Left kidney (tissue), 2 donors: ENCODE results near the gene KLF15. TPM values are rescaled to one million over a fixed set of nuclear protein-coding genes. Genes with fewer than 3 reads are reported as not detected.
A peak's percentile ranks its signal among the peaks of the same experiment; 100 is the strongest.
"Not testable (repeated sequence)": the region's sequence is repeated elsewhere in the genome, so short reads cannot be mapped to it uniquely, and the experiment has no call there.

Experiments
- DNase-seq: peaks from one replicate; pipeline ENCODE4 v3.0.0-alpha.2; 2013
- polyA plus RNA-seq: library from polyadenylated mRNA; unstranded; fragments of 120-200 nt; gene quantifications from one replicate; pipeline ENCODE4 v1.2.1, GENCODE V29; 2013; ENCODE audit not compliant: insufficient read length

KLF15 gene
- polyA plus RNA-seq, 1 donor, result 11.3 TPM

GRCh38 chr3:126348308-126348920 lies 8.8 kb downstream of the KLF15 start:
- DNase-seq, result no peak

DNA sequence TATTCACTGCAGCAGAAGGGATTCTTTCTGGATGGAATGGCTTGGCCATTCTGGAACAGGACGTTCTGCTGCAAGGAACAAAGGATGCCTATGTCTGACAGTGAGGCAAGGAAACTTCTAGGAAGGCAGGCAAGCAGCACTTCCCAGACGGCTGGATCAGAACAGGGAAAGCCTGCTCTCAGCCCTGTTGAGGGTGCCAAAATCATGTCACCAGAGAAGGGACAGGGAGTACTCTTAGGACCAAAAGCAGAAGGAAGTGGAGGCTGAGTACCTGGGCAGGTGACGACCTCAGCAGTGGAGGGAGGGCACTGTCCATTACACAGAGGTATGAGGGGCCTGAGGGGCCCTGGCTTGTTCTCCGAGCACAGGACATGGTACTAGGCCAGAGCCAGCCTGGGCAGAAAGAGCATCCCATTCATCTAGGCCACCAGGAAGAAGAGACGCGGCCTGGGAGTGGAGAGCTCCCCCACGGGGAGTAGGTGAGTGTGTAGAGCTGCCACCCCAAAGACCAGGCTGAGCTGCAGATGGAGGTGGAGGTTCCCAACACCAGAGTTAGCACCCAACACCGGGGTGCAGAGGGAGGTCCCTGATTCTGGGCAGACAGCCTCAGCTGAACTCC lies 9.6 kb downstream of the KLF15 start:
- DNase-seq, result no peak

DNA sequence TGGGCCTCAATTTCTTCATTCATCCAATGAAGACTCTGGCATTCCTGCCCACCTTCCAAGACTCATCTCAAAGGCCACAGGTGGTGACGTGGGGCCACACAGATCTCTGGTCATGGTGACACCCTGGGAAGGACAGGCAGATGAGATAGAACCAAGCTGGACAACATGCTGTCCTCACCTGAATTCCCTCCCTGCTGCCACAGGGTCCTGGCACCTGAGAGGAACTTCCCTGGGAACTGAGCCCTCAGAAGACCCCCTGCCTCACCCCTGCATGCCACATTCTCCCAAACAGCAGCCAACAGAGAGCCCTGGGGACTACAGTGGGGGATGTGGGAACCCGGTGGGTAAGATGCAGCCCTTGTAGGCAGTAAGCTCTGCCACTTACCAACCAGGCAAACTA lies 10.7 kb downstream of the KLF15 start:
- no peak for DNase-seq

DNA sequence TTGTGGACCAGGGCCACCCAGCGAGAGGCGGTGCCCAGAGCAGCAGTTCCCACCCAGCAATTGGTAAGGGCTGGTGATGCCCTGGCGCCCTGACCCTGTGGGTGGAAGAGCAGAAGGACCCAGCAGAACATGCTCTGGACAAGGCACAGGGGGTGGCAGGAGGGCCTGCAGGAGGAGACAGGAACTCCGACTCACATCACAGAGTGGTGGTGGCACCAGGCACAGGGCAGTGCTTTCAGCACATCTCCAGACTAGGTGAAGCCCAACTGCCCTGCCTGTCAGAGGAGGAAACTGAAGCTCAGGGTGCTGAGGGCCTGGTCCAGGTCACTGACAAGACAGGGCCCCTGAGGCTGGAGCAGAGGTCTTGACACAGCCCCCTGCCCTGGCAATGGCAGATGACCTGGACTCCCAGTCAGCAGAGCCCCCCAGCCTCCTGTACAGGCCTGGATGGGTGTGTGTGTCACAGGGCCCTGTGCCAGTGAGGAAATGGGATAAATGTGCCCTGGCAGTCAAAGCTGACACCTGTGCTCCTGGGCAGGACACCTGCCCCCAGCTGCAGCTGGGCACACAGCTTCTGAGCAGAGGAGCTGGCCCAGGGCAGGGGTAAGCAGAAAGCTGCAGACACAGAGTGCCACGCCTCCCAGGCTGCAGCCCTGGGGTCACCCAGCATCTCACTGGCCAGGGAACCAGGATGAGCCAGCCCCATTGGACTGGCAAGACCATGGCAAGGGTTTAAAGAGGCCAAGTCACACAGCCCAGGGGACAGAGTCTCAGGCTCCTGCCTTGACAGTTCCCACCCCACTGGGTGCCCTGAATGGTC lies 11.4 kb downstream of the KLF15 start:
- DNase-seq, result no peak

GRCh38 chr3:126345231-126345630 lies 12.0 kb downstream of the KLF15 start:
- no peak for DNase-seq

- DNase-seq, result no peak
These were observed 12.7 kb downstream of the KLF15 start for GRCh38 chr3:126344380-126345041.

DNA sequence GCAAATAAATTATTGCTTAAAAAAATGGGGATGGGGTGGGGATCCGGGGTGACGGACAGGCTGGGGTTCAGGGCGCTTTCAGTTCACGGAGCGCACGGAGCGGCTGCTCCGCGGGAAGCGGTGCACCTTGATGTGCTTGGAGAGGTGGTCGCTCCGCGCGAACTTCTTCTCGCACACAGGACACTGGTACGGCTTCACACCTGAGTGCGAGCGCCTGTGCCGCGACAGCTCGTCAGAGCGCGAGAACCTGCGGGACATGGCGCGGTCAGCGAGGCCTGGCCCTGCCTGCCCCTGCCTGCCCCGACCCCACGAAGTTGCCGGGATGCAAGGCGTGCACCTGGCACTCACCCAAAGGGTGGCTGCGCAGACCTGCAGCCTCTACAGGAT lies 13.6 kb downstream of the KLF15 start:
- DNase-seq, result no peak

DNA sequence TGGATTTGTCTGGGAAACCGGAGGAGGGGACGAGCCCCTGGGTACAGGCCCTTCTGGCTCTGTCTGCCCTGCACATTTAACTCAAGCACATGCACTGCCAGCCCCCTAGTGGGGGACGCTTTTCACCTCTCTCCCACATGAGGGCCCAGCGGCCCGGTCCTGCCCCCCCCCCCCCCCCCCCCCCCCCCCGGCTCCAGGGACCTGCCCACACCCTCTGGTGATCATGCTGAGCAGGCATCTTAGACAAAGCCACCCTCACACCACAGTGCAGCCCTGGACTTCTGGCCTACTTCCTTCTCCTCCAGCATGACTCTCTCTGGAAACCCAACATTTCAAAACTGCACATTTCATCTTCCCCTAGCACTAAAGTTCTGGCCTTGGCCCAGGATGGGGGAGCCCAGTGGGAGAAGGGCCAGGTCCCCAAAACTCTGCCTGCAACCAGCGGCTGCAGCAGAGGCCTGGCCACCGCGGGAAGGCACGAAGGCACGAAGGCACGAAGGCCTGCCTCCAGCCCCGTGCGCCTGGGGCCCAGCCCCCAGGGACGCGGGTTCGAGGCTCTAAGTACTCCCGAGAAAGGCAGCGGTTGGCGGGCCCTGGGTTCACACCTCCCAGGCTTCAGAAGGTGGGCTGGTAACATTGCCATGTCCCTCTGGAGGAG lies 14.1 kb downstream of the KLF15 start:
- peak; percentile 12 for DNase-seq

- no peak for DNase-seq
These were observed 15.0 kb downstream of the KLF15 start for GRCh38 chr3:126342211-126342610.

GRCh38 chr3:126341755-126342150 lies 15.5 kb downstream of the KLF15 start:
- no peak for DNase-seq

- no peak for DNase-seq
These were observed 16.1 kb downstream of the KLF15 start for GRCh38 chr3:126340943-126341754.

DNA sequence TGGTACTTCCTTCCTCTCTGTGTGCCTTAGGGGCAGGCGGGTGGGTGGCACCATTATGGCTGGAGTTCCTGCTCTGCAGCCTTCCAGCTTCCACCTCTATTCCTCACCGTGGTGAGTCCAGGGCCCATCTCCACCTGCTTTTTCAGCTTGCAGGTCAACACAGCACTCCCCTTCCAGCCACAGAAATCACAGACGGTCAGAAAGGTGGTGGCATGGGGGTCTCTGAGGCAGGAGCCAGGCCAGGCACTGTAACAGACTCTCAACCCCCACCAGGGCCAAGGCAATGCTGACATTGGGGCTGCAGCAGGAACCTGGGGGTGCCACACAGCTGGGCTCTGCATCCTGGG lies 16.6 kb downstream of the KLF15 start:
- DNase-seq, result no peak

DNA sequence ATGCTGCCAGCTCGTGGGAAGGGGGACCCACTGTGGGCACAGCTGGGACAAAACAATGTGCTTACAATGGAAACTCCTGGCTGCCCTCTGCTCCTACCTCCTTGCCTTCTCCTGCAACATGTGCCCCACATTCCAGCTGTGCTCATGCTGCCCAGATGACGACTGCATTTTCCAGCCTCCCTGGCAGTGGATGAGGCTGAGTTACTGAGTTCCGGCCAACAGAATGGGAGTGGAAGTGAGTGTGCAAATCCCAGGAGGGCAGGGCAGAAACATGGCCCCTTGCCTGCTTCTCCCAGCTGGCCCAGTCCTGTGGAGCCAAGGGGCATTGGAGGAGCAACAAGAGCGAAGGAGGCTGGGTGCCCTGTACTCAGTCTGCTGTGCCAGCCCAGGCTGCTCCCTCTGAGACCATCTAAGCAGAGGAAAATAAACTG lies 17.1 kb downstream of the KLF15 start:
- no peak for DNase-seq

- no peak for DNase-seq
These were observed 17.7 kb downstream of the KLF15 start for GRCh38 chr3:126339466-126339865.

GRCh38 chr3:126338790-126339288 lies 18.4 kb downstream of the KLF15 start:
- no peak for DNase-seq

DNA sequence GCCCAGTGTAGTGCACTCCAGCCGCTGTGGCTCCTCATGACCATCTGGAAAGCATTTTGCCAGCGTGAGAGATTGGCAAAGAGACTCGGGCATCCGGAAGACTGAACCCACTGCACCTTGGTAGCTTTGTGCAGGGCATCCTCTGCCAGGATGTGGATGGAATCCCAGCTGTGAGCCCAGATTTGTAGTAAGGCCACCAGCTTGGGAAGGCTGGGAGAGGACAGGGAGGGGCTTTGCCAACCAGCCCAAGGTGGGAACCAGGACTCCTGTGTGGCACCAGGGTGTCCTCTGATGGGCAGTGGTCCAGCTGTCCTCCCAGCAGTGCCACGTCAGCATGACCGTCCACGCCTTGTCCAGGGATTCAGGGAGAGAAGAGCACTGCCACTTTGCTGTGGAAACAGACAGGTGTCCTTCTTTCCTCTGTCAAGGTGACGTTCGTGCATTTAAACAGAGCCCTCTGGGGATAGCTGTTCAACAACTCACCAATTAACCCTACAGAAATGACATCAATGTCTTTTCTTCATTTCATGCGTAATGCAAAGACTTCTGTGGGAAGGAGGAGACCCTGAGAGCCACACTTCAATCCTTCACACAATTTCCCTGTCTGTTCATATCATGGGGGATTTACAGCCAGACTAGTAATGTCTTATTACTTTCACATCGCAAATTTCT lies 19.1 kb downstream of the KLF15 start:
- no peak for DNase-seq

GRCh38 chr3:126331812-126332336 lies 25.3 kb downstream of the KLF15 start:
- not testable (repeated sequence) for DNase-seq

DNA sequence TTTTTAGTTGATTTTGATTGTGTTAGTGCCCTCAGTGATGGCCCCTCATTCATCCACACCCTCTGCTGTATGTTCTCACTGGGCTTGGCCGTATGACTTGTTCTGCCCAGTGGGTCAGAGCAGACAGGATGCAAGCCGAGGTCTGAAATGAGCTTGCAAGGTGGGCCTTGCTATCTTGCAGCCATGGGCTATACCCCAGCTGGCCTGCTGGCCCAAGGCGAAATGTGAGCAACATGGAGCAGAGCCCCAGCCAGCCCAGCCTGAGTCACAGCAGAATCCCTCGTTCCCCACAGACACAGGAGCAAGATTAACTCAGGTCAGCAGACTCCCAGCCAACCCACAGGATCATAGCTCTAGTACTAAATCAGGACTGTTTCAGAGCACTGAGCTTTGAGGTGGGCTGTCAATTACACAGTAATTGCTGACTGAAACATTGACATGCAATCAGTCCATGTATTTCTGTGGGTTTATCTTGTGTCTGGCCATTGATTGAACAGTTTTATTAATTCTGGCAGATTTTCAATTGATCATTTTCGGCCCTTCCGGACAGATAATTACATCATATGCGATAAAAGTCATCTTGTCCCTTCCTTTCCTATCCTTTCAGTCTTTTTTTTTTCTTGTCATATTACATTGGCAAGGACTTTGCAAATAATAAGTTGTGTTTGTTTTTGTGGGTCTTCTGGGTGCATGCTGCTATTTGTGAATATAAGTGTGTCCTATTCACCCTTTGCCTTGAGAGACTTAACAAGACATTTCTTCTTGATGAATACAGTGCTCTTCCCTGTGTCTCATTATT lies 27.1 kb downstream of the KLF15 start:
- DNase-seq, result no peak

DNA sequence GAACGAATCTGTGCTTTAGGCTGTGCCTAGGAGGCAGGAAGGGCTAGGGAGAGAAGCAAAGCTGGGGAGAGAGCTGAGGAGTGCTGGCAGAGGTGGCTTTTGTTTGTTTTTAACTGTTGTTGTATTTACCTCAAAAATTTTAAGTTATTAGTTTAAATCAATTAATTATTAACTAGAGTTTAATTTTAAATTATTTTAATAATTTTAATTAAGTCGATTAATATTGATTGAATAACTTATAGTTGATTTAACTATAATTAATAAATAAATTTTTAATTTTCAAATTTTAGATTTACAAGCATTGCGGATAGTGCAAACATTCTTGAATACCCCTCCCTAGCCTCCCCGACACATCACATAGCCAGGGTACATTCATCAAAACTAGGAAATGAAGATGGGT lies 30.6 kb downstream of the KLF15 start:
- no peak for DNase-seq
